Left ventricle myocardium inferior (tissue), 1 donor: ENCODE measurements around the gene ELMO1. TPM values are rescaled to one million over a fixed set of nuclear protein-coding genes. Genes with fewer than 3 reads are reported as not detected.

Experiments
- DNase-seq: peaks from one replicate; pipeline ENCODE4 v3.0.0-alpha.2; 2020
- H3K27ac ChIP-seq: fragments of 200-600 bp; replicated peaks from 2 replicates; pipeline ENCODE4 v1.8.0; 2021
- H3K27me3 ChIP-seq: fragments of 200-600 bp; 2 replicates; pipeline ENCODE4 v1.8.0; 2021; ENCODE audit warnings: low read depth
- H3K36me3 ChIP-seq: fragments of 200-600 bp; 2 replicates; pipeline ENCODE4 v1.8.0; 2021
- H3K4me1 ChIP-seq: fragments of 200-600 bp; 2 replicates; pipeline ENCODE4 v1.8.0; 2021
- H3K4me3 ChIP-seq: fragments of 200-600 bp; 2 replicates; pipeline ENCODE4 v1.8.0; 2021; ENCODE audit warnings: mild to moderate bottlenecking, moderate library complexity
- H3K9me3 ChIP-seq: fragments of 200-600 bp; replicated peaks from 2 replicates; pipeline ENCODE4 v1.8.0; 2021
- intact Hi-C: fragments of 100-400 bp; cut with micrococcal nuclease; formaldehyde crosslinking; loops from one replicate; pipeline ENCODE4 v1.11.0; 2022
- total RNA-seq: library from RNA; stranded (reverse); fragmentation: NEBNext Ultra II Directional; extraction: Animal tissue kit (Norgen Biotek cat#: 25700); gene quantifications from one replicate; pipeline ENCODE4 v1.2.1, GENCODE V29; 2021
- TF ChIP-seq, protein P1 (sequence below): fragments of 200-600 bp; IDR thresholded peaks from 2 replicates; pipeline ENCODE4 v1.8.0; 2021; ENCODE audit warnings: antibody characterized with exemption, mild to moderate bottlenecking, borderline replicate concordance
- donor health status: DM: no; HTN: yes; CAD: no; lungs with severe emphysema.

The ELMO1 gene
- total RNA-seq, 1 donor from 2014 or later, result 10.0 TPM

DNA sequence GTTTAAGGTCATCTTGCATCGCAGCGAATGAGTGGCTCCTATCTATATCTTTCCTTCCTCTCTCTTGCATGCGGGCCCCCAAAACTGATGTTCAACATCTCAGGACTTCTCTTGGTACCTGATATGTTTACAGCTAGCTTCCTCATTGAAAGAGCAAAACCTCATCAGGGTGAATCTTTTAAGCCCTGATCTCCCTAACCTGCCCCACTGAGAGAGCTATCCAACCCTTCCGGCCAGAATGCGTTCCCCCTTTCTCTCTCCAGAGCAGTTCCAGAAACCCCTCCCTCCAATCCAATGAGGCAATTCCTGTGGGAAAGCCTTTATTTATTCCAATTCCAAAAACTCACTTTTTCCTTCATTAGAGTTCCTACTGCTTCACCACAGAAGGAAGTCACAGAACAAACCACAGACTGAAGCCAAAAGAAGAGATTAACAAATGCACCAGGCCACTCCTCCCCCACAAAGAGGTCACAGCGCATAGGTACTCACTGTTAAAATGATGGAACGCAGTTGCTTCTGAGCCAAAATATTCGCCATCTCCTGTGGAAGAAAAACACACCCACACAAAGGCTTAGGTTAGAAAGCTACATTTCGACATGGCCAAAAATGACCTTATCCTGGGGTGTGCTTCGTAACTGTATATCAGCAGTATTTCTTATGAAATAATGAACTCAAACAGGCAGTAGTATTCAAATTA, 232.4 kb downstream of the ELMO1 start:
- intact Hi-C loops, result no loop called here
- no peaks in the 10 kb centered on the region for H3K36me3 ChIP-seq
- peak overlapping the region; percentile 57 for H3K27ac ChIP-seq
- TF ChIP-seq, protein P1, sequence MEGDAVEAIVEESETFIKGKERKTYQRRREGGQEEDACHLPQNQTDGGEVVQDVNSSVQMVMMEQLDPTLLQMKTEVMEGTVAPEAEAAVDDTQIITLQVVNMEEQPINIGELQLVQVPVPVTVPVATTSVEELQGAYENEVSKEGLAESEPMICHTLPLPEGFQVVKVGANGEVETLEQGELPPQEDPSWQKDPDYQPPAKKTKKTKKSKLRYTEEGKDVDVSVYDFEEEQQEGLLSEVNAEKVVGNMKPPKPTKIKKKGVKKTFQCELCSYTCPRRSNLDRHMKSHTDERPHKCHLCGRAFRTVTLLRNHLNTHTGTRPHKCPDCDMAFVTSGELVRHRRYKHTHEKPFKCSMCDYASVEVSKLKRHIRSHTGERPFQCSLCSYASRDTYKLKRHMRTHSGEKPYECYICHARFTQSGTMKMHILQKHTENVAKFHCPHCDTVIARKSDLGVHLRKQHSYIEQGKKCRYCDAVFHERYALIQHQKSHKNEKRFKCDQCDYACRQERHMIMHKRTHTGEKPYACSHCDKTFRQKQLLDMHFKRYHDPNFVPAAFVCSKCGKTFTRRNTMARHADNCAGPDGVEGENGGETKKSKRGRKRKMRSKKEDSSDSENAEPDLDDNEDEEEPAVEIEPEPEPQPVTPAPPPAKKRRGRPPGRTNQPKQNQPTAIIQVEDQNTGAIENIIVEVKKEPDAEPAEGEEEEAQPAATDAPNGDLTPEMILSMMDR, result no peak
- peaks cover 64% of the 10 kb centered on the region for H3K4me1 ChIP-seq
- DNase-seq, result no peak
- H3K27me3 ChIP-seq, result no peaks in the 10 kb centered on the region
- H3K9me3 ChIP-seq, result no peaks in the 10 kb centered on the region
- no peak overlapping the region for H3K4me3 ChIP-seq

DNA sequence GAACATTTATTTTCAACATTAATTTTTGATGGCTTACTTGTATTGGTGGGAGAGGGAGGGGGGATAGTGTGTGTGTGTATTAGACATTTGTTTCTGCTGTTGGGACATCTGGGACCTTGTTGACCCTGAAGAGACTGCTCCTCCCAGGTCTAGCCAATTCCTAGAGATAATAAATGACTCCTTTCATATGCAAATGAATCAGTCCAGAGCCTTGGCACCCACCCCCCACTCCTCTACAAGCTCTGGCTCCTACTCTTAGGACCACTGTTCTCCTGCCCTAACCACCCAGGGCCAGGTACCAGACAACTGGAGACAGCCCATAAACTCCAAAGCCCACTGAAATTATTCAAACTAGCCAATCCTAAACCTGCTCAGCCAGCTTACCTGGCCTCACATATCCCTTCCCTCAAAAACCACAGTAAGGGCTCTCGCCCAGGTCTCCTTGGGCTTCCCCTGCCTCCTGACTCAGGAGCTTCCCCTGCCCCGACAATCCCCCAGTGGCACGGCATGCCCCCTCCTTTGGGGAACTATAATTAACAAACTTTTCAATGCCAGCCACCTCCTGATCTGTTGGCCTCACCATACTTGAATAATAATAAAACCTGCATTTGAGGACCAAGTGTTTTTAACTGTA, 233.3 kb downstream of the ELMO1 start:
- H3K36me3 ChIP-seq, result no peaks in the 10 kb centered on the region
- no peak overlapping the region for H3K4me3 ChIP-seq
- peaks cover 68% of the 10 kb centered on the region for H3K4me1 ChIP-seq
- TF ChIP-seq, protein P1, result no peak
- H3K9me3 ChIP-seq, result no peaks in the 10 kb centered on the region
- DNase-seq, result no peak
- intact Hi-C loops, result no loop called here
- H3K27me3 ChIP-seq, result no peaks in the 10 kb centered on the region
- peak overlapping the region; percentile 57 for H3K27ac ChIP-seq

DNA sequence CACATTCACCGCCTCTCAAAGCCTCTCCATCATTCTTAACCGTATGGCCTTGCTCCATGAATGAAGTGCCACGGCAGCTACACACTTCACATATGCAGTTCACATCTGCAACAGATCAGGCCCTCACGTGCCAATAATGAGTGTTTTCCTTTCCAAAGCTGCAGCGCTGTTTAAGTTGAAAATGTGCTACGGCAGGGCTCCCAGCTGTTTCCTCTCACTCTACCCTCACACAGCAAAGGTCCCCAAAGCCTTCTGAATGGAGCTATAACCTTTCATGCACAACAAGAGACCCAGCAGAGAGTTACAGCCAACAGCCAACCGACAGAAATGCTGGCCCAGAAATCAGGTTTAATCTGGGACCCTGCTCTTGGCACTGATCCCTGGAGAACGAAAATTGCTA, 236.1 kb downstream of the ELMO1 start:
- intact Hi-C loops, result no loop called here
- TF ChIP-seq, protein P1, result no peak
- Histone ChIP-seq H3K27me3 (no peaks in the 10 kb centered on the region), H3K4me3 (no peak overlapping the region), H3K27ac (peak overlapping the region; percentile 73), H3K9me3 (no peaks in the 10 kb centered on the region), H3K36me3 (no peaks in the 10 kb centered on the region), H3K4me1 (peaks cover 62% of the 10 kb centered on the region)
- DNase-seq, result no peak

DNA sequence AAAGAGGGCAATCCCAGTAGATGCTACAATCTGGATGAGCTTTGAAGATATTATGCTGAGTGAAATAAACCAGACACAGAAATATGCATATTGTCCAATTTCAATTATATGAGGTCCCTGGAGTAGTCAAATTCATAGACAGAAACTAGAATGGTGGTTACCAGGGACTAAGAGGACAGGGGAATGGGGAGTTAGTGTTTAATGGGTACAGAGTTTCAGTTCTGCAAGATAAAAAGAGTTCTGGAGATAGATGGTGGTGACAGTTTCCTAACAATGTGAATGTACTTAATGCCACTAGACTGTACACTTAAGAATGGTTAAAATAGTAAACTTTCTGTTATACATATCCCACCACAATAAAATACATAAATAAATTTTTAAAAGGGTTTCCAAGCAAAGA, 236.6 kb downstream of the ELMO1 start:
- no peaks in the 10 kb centered on the region for H3K27me3 ChIP-seq
- H3K27ac ChIP-seq, result peak overlapping the region; percentile 73
- H3K4me3 ChIP-seq, result no peak overlapping the region
- H3K9me3 ChIP-seq, result no peaks in the 10 kb centered on the region
- peaks cover 57% of the 10 kb centered on the region for H3K4me1 ChIP-seq
- TF ChIP-seq, protein P1, result no peak
- H3K36me3 ChIP-seq, result no peaks in the 10 kb centered on the region
- intact Hi-C loops, result no loop called here
- DNase-seq, result no peak

DNA sequence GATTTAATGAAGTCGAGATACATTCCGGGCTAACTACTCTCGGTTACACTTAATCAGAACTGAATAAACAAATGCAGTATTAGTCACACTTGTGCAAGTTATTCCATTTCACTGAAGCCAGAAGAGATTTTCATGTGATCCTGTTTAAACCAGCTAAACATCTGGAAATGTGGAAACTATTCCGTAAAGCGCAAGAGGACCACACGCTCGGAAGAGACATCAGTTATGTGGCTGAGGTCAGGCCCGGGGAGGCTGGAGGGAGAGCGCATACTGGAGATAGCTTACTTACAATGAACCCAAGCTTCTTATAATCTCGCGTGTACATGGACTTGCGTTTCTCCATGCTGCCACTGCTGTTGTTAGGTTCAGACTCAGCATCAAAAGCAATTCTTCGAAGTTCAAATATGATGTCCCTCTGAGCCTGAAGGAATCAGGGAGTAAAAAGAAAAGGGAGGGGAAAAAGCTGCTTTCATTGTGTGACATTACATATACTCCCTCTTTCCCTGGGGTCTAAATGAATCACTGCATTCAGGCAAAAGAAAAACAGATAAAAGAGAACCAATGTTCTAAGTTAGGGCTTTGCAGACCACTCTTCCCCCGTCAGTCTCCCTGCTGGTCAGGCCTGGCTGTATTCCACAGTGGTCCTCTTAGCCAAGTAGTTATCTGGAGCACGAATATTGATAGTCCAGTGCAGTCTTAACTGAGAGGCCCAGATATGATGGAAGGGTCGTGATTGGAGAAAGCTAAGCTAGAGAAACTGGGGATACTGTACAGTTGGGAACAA, 237.4 kb downstream of the ELMO1 start:
- no peaks in the 10 kb centered on the region for H3K36me3 ChIP-seq
- H3K4me3 ChIP-seq, result no peak overlapping the region
- H3K27me3 ChIP-seq, result no peaks in the 10 kb centered on the region
- peaks cover 50% of the 10 kb centered on the region for H3K4me1 ChIP-seq
- H3K27ac ChIP-seq, result peak overlapping the region; percentile 73
- H3K9me3 ChIP-seq, result no peaks in the 10 kb centered on the region
- TF ChIP-seq, protein P1, result no peak
- peak; percentile 46 for DNase-seq
- intact Hi-C loops, result no loop called here
